HepG2 (cell line): ENCODE results near the gene OR7G2. TPM values are rescaled to one million over a fixed set of nuclear protein-coding genes. Genes with fewer than 3 reads are reported as not detected.

Experiments
- ATAC-seq: fragments of 200-7000 bp; cut with Tn5 transposase; 3 replicates; pipeline ENCODE4 v1.9.1; 2020; ENCODE audit warnings: mild to moderate bottlenecking, moderate library complexity
- BruUV-seq: library from RNA; stranded (reverse); fragments of 400-500 nt; replicated peaks from 2 replicates; lab custom pipeline; 2021; lab: Mats Ljungman, UMichigan
- CTCF ChIA-PET: fragments of 300-600 bp; formaldehyde crosslinking; extraction: SDS; loops from one replicate; lab custom pipeline; 2021; ENCODE audit warnings: low total read pairs, inconsistent platforms, low intra/inter-chr PET ratio; lab: Yijun Ruan, JAX
- POLR2A ChIA-PET: fragments of 350-600 bp; sonication (Branson Sonifier 250); formaldehyde crosslinking; loops from one replicate; lab custom pipeline; 2020; ENCODE audit warnings: antibody characterized with exemption, inconsistent platforms; lab: Yijun Ruan, JAX
- DNase-seq: peaks from one replicate; pipeline ENCODE4 v3.0.0-alpha.2; 2015; ENCODE audit warnings: low spot score
- FAIRE-seq: peaks from 3 replicates; lab custom pipeline; 2011; peaks lifted over from hg19 to GRCh38; lab: Jason Lieb, UNC
- H2AFZ ChIP-seq: one replicate; pipeline ENCODE4 v1.6.1; 2011; ENCODE audit warnings: low read length, inconsistent platforms
- H3K27ac ChIP-seq: fragments of 300-600 bp; 3 replicates; pipeline ENCODE4 v1.8.0; 2011; ENCODE audit warnings: mixed run types, mild to moderate bottlenecking, mixed read lengths, low read length, inconsistent platforms; ENCODE audit not compliant: insufficient read depth; ENCODE audit errors: extremely low read length
- H3K27me3 ChIP-seq, 2 experiments: fragments of 200-600 bp in 1 of 2; 2 replicates in 1 of 2; 3 replicates in 1 of 2; pipeline versions ENCODE4 v1.6.0 to v1.8.0; 2011; ENCODE audit warnings: low read length in 2 of 2, mild to moderate bottlenecking in 2 of 2, moderate library complexity in 2 of 2, inconsistent platforms in 1 of 2; ENCODE audit not compliant: insufficient read depth in 2 of 2, control insufficient read depth in 1 of 2
- H3K36me3 ChIP-seq, 2 experiments: fragments of 200-600 bp in 1 of 2; replicated peaks in 1 of 2; 2 replicates in 1 of 2; 3 replicates in 1 of 2; pipeline versions ENCODE4 v1.5.1 to v1.8.0; 2011; ENCODE audit warnings: low read length in 2 of 2, inconsistent platforms in 1 of 2; ENCODE audit not compliant: insufficient read depth in 2 of 2, control insufficient read depth in 1 of 2
- H3K4me1 ChIP-seq: 2 replicates; pipeline ENCODE4 v1.5.1; 2012; ENCODE audit warnings: low read length, inconsistent platforms; ENCODE audit not compliant: insufficient read depth
- H3K4me2 ChIP-seq: 2 replicates; pipeline ENCODE4 v1.6.0; 2011; ENCODE audit warnings: low read depth, low read length, inconsistent platforms
- H3K4me3 ChIP-seq, 3 experiments: fragments of 200-600 bp in 1 of 3; sonication (generic), shearing (Covaris generic) in 1 of 3; replicated peaks in 1 of 3; 2 replicates each; pipeline ENCODE4 v1.5.1; 2011 to 2016; ENCODE audit warnings: low read length in 3 of 3, inconsistent platforms in 2 of 3, low read depth in 2 of 3, mild to moderate bottlenecking in 2 of 3, control low read depth in 1 of 3, mixed read lengths in 1 of 3; ENCODE audit not compliant: insufficient read depth in 1 of 3
- H3K79me2 ChIP-seq: one replicate; pipeline ENCODE4 v1.6.1; 2011; ENCODE audit warnings: low read length, inconsistent platforms; ENCODE audit not compliant: insufficient read depth
- H3K9ac ChIP-seq: 2 replicates; pipeline ENCODE4 v1.6.0; 2011; ENCODE audit warnings: mild to moderate bottlenecking, low read depth, low read length, inconsistent platforms; ENCODE audit not compliant: insufficient read depth
- H3K9me3 ChIP-seq: 2 replicates; pipeline ENCODE4 v1.5.1; 2012; ENCODE audit warnings: mild to moderate bottlenecking, low read length
- H4K20me1 ChIP-seq: 2 replicates; pipeline ENCODE4 v1.6.0; 2011; ENCODE audit warnings: inconsistent platforms, mild to moderate bottlenecking, low read length, moderate library complexity; ENCODE audit not compliant: insufficient read depth
- CREB1 ChIP-seq, 2 experiments: fragments of 450-650 bp in 1 of 2; IDR thresholded peaks; 2 replicates each; pipeline ENCODE4 v1.6.1; 2016 to 2017; ENCODE audit warnings: control low read depth in 1 of 2, mild to moderate bottlenecking in 1 of 2, missing compliant biosample characterization in 1 of 2, missing genetic modification characterization in 1 of 2
- JDP2 ChIP-seq: sonication (generic); formaldehyde crosslinking; IDR thresholded peaks from 2 replicates; pipeline ENCODE4 v1.8.1; 2022; ENCODE audit warnings: missing genetic modification reagents, borderline replicate concordance
- SPEN ChIP-seq: sonication (generic); formaldehyde crosslinking; IDR thresholded peaks from 2 replicates; pipeline ENCODE4 v1.5.1; 2020; ENCODE audit warnings: low read depth, mild to moderate bottlenecking, missing genetic modification reagents
- TERF1 ChIP-seq: sonication (generic); formaldehyde crosslinking; IDR thresholded peaks from 2 replicates; pipeline ENCODE4 v1.8.0; 2022; ENCODE audit warnings: mild to moderate bottlenecking, missing genetic modification reagents, moderate library complexity
- ZBTB38 ChIP-seq: sonication (generic); formaldehyde crosslinking; IDR thresholded peaks from 2 replicates; pipeline ENCODE4 v1.5.1; 2020; ENCODE audit warnings: mild to moderate bottlenecking, missing genetic modification reagents
- ZNF260 ChIP-seq: sonication (generic); formaldehyde crosslinking; IDR thresholded peaks from 2 replicates; pipeline ENCODE4 v1.4.0; 2020; ENCODE audit warnings: missing genetic modification reagents, low read depth, mild to moderate bottlenecking, borderline replicate concordance
- WGBS: methylation state at CpG from one replicate; pipeline ENCODE4 v1.1.6; 2017; ENCODE audit warnings: low lambda C conversion rate; 5-methylcytosine and 5-hydroxymethylcytosine counted together
- in situ Hi-C: cut with HindIII; loops from 2 replicates; pipeline ENCODE4 v1.10.0; 2017; ENCODE audit warnings: low pct_unique_long_range_greater_than_20kb; ENCODE audit not compliant: extremely low pct_ligation_motif_present
- intact Hi-C: fragments of 100-400 bp; cut with micrococcal nuclease; formaldehyde crosslinking; loops from one replicate; pipeline ENCODE4 v1.10.0; 2022; ENCODE audit not compliant: unreplicated experiment
- polyA plus RNA-seq, 8 experiments: library from polyadenylated mRNA; depleted of rRNA in 3 of 8; stranded (reverse) in 7 of 8; unstranded in 1 of 8; fragments of >200 nt; fragmentation: Illumina TruSeq in 4 of 8; extraction: Trizol in 4 of 8; gene quantifications; 2 replicates each; pipeline versions ENCODE4 v1.2.1 to v1.2.3, GENCODE V29; 2011 to 2016; ENCODE audit warnings: low read depth in 4 of 8, missing spikeins in 1 of 8, mixed read lengths in 1 of 8; ENCODE audit not compliant: insufficient read depth in 1 of 8
- total RNA-seq, 5 experiments: library from RNA; depleted of rRNA; stranded (reverse); fragments of >200 nt; fragmentation: Illumina TruSeq; extraction: Trizol; gene quantifications; 2 replicates each; pipeline ENCODE4 v1.2.3, GENCODE V29; 2016; ENCODE audit warnings: low read depth in 1 of 5
- TF ChIP-seq, protein P1 (sequence below): sonication (generic); formaldehyde crosslinking; IDR thresholded peaks from 2 replicates; pipeline ENCODE4 v1.4.0; 2020; ENCODE audit warnings: missing genetic modification reagents, mild to moderate bottlenecking, borderline replicate concordance

The OR7G2 gene
- total and polyA plus RNA-seq, 2 of the 13 experiments (the other 11 are each of a cell fraction or from before 2014, with no cell fraction given): not detected

DNA sequence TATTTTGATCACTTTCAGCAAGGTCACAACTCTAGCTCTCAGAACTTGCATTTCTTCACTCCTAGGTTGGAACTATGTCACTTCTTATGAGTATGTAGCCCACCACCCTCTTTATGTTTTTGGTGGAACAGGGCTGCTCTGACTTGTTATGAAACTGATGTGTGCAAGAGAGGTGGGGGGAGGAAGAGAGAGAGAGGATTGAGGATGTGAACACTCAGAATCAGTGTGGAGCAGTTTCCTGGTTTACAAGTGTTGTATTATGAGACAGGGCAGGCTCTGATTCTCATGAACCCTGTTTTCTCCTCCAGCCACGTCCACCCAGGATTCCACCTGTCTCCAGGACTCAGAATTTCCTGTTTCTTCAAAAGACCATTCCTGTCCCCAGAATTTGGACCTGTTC lies 49.0 kb upstream of the OR7G2 start:
- intact Hi-C loops: no loop called here
- Histone ChIP-seq H3K27me3 (no peaks in the 10 kb centered on the region), H3K27ac (no peak overlapping the region), H3K79me2 (peaks cover 44% of the 10 kb centered on the region), H3K36me3 (peaks cover 48 to 81% of the 10 kb centered on the region in 2 experiments), H3K4me2 (no peak overlapping the region), H3K9me3 (peaks cover 30% of the 10 kb centered on the region)
- in situ Hi-C loops: no loop called here
- 85% methylated on average over 1 of the region's 1 CpG for WGBS
- TF ChIP-seq, protein P1, sequence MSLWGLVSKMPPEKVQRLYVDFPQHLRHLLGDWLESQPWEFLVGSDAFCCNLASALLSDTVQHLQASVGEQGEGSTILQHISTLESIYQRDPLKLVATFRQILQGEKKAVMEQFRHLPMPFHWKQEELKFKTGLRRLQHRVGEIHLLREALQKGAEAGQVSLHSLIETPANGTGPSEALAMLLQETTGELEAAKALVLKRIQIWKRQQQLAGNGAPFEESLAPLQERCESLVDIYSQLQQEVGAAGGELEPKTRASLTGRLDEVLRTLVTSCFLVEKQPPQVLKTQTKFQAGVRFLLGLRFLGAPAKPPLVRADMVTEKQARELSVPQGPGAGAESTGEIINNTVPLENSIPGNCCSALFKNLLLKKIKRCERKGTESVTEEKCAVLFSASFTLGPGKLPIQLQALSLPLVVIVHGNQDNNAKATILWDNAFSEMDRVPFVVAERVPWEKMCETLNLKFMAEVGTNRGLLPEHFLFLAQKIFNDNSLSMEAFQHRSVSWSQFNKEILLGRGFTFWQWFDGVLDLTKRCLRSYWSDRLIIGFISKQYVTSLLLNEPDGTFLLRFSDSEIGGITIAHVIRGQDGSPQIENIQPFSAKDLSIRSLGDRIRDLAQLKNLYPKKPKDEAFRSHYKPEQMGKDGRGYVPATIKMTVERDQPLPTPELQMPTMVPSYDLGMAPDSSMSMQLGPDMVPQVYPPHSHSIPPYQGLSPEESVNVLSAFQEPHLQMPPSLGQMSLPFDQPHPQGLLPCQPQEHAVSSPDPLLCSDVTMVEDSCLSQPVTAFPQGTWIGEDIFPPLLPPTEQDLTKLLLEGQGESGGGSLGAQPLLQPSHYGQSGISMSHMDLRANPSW: no peak
- TF ChIP-seq TERF1 (CRISPR knock-in tag) (no peak), SPEN (CRISPR knock-in tag) (no peak), JDP2 (CRISPR knock-in tag) (no peak), ZNF260 (CRISPR knock-in tag) (no peak), CREB1 (IDR thresholded peaks at IDR 0.05) (no peak), CREB1 (CRISPR knock-in tag; IDR thresholded peaks at IDR 0.05) (no peak), ZBTB38 (CRISPR knock-in tag) (no peak)
- TF ChIP-seq, all 625 proteins: peak for 0
- FAIRE-seq (no peak), DNase-seq (no peak), ATAC-seq (no peak)
- CTCF ChIA-PET: no interaction called here
- H3K9ac ChIP-seq: no peak overlapping the region
- BruUV-seq: no TSS peak
- no peak overlapping the region for H3K4me3 ChIP-seq
- no peaks in the 10 kb centered on the region for H3K4me1 ChIP-seq
- POLR2A ChIA-PET: no interaction called here
- H2AFZ ChIP-seq: no peak overlapping the region
- peaks cover 4% of the 10 kb centered on the region; the same call in 1 of the 2 replicates for H4K20me1 ChIP-seq
